Frontal cortex (tissue), 4 donors: ENCODE data around the gene C11orf98. TPM values are rescaled to one million over a fixed set of nuclear protein-coding genes. Genes with fewer than 3 reads are reported as not detected.
"Not testable (repeated sequence)": the region's sequence is repeated elsewhere in the genome, so short reads cannot be mapped to it uniquely, and the experiment has no call there.

Experiments
- DNase-seq, 2 donors: peaks; one replicate each; pipeline ENCODE4 v3.0.0; 2012; ENCODE audit warnings: low spot score in 2 of 2
- FAIRE-seq: peaks from 2 replicates; lab custom pipeline; 2012; peaks lifted over from hg19 to GRCh38; lab: Jason Lieb, UNC
- small RNA-seq: library from RNA; depleted of rRNA; stranded (forward); fragments of <200 nt; gene quantifications from one replicate; pipeline ENCODE3, GENCODE V24; 2014
- total RNA-seq: library from RNA; depleted of rRNA; stranded (reverse); fragments of >200 nt; gene quantifications from one replicate; pipeline ENCODE4 v1.2.3, GENCODE V29; 2014
- donor health status: control.
- donor health status: control.
- donor health status: control.

C11orf98 gene
- total RNA-seq, 1 donor from 2014 or later, result 25.3 TPM

DNA sequence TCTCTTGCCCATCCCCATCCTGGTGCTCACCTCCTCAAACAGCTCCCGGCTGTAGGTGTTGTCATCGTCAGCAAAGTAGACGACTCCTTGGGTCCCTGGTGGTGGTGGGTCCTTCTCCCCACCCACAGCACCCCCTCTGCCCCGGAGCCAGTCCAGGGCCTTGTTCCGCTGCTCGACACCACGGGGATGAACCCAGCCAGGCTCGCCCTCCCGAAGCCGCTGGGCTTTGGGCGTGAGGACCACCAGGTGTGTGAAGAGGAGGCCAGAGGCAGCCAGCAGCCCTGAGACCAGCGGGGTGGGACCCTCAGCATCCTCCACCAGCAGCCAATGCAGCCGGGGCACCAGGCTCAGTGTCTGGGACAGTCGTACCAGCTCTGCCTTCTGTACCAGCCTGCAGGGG is 48.1 kb downstream of the C11orf98 start:
- not testable (repeated sequence) for DNase-seq, FAIRE-seq

DNA sequence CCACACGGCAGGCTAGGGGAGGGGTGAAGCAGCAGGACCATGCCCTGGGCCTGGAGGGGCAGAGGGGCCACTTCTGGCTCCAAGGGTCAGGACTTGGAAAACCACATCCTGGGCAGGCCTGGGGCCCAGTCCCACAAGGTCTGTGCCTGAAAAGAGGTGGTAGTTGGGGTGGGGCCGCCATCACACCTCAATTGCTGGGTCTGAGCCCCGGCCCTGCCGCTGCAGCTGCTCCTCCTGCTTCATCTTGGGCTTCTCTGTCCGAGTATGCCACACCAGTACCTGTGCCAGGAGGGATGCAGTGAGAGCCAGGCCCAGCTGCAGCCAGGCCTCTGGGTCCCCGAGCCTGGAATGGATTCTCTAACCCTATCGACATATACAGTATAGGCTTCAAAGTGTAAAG is 49.5 kb downstream of the C11orf98 start:
- DNase-seq (no peak), FAIRE-seq (no peak)

- DNase-seq (no peak), FAIRE-seq (no peak)
Observed at GRCh38 chr11:62614275-62614674, 50.7 kb downstream of the C11orf98 start.

GRCh38 chr11:62613291-62613778 is 51.7 kb downstream of the C11orf98 start:
- DNase-seq (no peak), FAIRE-seq (no peak)

Small RNA genes within 50 kb of the gene (small RNA-seq; reads per million reads assigned to genes)
- gene SNORA57, result not detected

Other genes starting within 250 kb of the C11orf98 start
- not detected for gene SCGB1A1, start 246.2 kb downstream of the C11orf98 start, total RNA-seq
- gene AHNAK, start 118.4 kb downstream of the C11orf98 start, total RNA-seq, result 15.9 TPM
- 1,985 TPM for gene EEF1G, start 91.3 kb downstream of the C11orf98 start, total RNA-seq
- 4.5 TPM for gene TUT1, start 73.7 kb downstream of the C11orf98 start, total RNA-seq
- 154 TPM for gene MTA2, start 63.3 kb downstream of the C11orf98 start, total RNA-seq
- gene EML3, start 52.4 kb downstream of the C11orf98 start, total RNA-seq, result 4.9 TPM
- gene ROM1, start 52.0 kb downstream of the C11orf98 start, total RNA-seq, result 1.2 TPM
- 21.6 TPM for gene B3GAT3, start 43.2 kb downstream of the C11orf98 start, total RNA-seq
- 62.8 TPM for gene GANAB, start 18.6 kb downstream of the C11orf98 start, total RNA-seq
- 20.8 TPM for gene INTS5, start 11.9 kb downstream of the C11orf98 start, total RNA-seq
- gene CSKMT, start 102 bp upstream of the C11orf98 start, total RNA-seq, result 10.2 TPM
- gene UQCC3, start 6.5 kb upstream of the C11orf98 start, total RNA-seq, result 5.7 TPM
- gene LBHD1, start 7.1 kb upstream of the C11orf98 start, total RNA-seq, result 3.3 TPM
- gene UBXN1, start 13.9 kb upstream of the C11orf98 start, total RNA-seq, result 84.8 TPM
- 0.82 TPM for gene LRRN4CL, start 24.3 kb upstream of the C11orf98 start, total RNA-seq
- 149 TPM for gene BSCL2, start 42.2 kb upstream of the C11orf98 start, total RNA-seq
- gene GNG3, start 42.5 kb upstream of the C11orf98 start, total RNA-seq, result 20.0 TPM
- 15.1 TPM for gene HNRNPUL2, start 62.2 kb upstream of the C11orf98 start, total RNA-seq
- gene TTC9C, start 63.3 kb upstream of the C11orf98 start, total RNA-seq, result 26.9 TPM
- 17.1 TPM for gene ZBTB3, start 89.0 kb upstream of the C11orf98 start, total RNA-seq
- gene POLR2G, start 96.4 kb upstream of the C11orf98 start, total RNA-seq, result 59.9 TPM
- gene TAF6L, start 106.2 kb upstream of the C11orf98 start, total RNA-seq, result 15.1 TPM
- gene TMEM179B, start 122.2 kb upstream of the C11orf98 start, total RNA-seq, result 17.1 TPM
- gene TMEM223, start 126.8 kb upstream of the C11orf98 start, total RNA-seq, result 14.7 TPM
- 10.6 TPM for gene NXF1, start 140.2 kb upstream of the C11orf98 start, total RNA-seq
- 31.0 TPM for gene STX5, start 166.8 kb upstream of the C11orf98 start, total RNA-seq
- gene TEX54, start 167.6 kb upstream of the C11orf98 start, total RNA-seq, result not detected
- 48.5 TPM for gene WDR74, start 174.4 kb upstream of the C11orf98 start, total RNA-seq
- 109 TPM for gene SLC3A2, start 215.7 kb upstream of the C11orf98 start, total RNA-seq